ENCODE measurements around the gene KDM5A. TPM values are rescaled to one million over a fixed set of nuclear protein-coding genes. Genes with fewer than 3 reads are reported as not detected.
"Not testable (repeated sequence)": the region's sequence is repeated elsewhere in the genome, so short reads cannot be mapped to it uniquely, and the experiment has no call there.

The KDM5A gene
- total RNA-seq (ENCODE audit: low replicate concordance) = 44.7 and 50.2 TPM in 2 replicates

DNA sequence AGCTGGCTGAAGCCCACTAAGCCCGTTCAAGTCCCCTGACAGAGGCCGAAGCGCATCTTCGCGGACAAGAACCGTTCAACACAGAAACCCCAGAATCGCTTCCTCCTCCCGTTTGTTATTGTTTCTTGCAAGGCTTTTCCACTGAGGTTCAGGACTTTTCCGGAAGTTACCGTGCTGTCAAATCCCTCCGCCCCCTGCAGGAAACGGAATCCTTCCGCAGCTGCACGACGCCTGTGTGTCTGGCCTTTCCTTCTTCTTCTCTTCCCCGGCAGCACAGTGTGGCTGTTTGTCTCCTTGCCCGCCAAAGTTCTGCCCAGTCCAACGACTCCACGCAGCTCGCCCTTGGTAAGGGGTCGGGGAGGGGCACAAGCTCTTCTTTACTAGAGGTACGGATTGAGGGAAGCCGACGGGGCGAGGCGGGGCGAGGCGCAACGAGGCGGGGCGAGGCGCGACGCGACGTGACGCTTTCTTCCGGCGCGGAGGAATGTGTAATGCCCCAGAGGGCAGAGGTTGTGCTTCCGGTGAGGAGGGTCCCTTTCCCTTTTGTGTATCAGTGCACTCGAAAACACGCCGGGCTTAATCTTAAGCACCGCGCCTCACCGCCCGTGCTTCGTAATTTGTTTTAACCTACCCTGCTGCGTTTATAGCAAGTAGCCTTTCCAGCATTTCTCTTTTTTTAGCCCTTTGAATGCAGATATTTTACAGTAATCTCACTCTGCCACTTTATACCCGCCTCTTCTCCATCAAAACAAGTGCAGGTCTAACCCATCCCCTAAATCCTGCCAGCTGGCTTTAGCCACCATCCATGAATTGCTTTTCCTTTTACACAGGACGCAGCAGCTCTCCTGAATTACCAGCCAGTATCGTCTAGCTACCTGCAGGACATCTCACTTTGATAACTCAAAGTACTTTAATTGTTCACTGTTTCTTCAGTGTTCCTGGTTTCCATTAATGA lies at the start of gene KDM5A:
KDM5A (minus strand) TSS at position 179 of the 955 bp plus-strand sequence. CDS start 229 bp downstream, outside the sequence.
- no peaks in the 10 kb centered on the region for H3K9me3 ChIP-seq (ENCODE audit: low read depth)
- peak within 1 kb of the TSS; percentile 96 for H3K9ac ChIP-seq
- peak within 1 kb of the TSS; percentile 95 for H3K4me3 ChIP-seq
- peaks cover 4% of the 10 kb centered on the region for H3K36me3 Mint-ChIP-seq
- peaks cover 2% of the 10 kb centered on the region for H3K9me3 Mint-ChIP-seq
- peaks cover 23% of the 10 kb centered on the region for H3K4me1 ChIP-seq
- peaks cover 2% of the 10 kb centered on the region for H3K36me3 ChIP-seq
- no peaks in the 10 kb centered on the region for H3K27me3 ChIP-seq
- H3F3A ChIP-seq (ENCODE audit: low read depth) = peaks cover 26% of the 10 kb centered on the region
- peak; percentile 97 for DNase-seq (ENCODE audit: low spot score)
- peak within 1 kb of the TSS; percentile 96 for H3K27ac ChIP-seq
- peaks cover 21% of the 10 kb centered on the region for H3K4me1 Mint-ChIP-seq
- H3K4me3 Mint-ChIP-seq = peak within 1 kb of the TSS; percentile 97
- peaks cover 49% of the 10 kb centered on the region for H3K79me2 ChIP-seq (ENCODE audit: low read depth)
- peak within 1 kb of the TSS; percentile 99 for H3K27ac Mint-ChIP-seq
- peak within 1 kb of the TSS; percentile 92 for H2AFZ ChIP-seq (replicated peaks)
- peak within 1 kb of the TSS; percentile 98 for H3K4me2 ChIP-seq
- peaks cover 6% of the 10 kb centered on the region for H3K27me3 Mint-ChIP-seq (ENCODE audit: insufficient read depth, low read depth)
- TF ChIP-seq EZH2 (IDR thresholded peaks at IDR 0.05) = no peak
- TF ChIP-seq, protein P1, sequence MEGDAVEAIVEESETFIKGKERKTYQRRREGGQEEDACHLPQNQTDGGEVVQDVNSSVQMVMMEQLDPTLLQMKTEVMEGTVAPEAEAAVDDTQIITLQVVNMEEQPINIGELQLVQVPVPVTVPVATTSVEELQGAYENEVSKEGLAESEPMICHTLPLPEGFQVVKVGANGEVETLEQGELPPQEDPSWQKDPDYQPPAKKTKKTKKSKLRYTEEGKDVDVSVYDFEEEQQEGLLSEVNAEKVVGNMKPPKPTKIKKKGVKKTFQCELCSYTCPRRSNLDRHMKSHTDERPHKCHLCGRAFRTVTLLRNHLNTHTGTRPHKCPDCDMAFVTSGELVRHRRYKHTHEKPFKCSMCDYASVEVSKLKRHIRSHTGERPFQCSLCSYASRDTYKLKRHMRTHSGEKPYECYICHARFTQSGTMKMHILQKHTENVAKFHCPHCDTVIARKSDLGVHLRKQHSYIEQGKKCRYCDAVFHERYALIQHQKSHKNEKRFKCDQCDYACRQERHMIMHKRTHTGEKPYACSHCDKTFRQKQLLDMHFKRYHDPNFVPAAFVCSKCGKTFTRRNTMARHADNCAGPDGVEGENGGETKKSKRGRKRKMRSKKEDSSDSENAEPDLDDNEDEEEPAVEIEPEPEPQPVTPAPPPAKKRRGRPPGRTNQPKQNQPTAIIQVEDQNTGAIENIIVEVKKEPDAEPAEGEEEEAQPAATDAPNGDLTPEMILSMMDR (IDR thresholded peaks at IDR 0.05) = no peak
- TF ChIP-seq EZH2phosphoT487 (IDR thresholded peaks at IDR 0.05) = no peak
- peaks cover 32% of the 10 kb centered on the region for H4K20me1 ChIP-seq (ENCODE audit: low read depth)

DNA sequence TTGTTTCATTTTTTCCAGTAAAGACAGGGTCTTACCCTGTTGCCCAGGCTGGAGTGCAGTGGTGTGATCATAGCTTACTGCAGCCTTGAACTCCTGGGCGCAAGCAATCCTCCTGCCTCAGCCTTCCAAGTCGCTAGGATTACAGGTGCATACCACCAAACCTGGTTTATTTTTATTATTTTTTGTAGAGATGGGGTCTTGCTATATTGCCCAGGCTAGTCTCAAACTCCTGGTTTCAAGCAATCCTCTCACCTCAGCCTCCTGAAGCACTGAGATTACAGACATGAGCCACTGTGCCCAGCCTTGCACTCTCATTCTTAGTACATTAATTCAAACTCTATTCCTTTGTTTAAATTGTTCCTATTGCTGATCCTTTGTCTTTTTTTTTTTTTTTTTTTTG lies 46.6 kb upstream of the KDM5A start:
- not testable (repeated sequence) for H3K27me3 Mint-ChIP-seq (ENCODE audit: insufficient read depth, low read depth); H3K27ac Mint-ChIP-seq; H3K27ac ChIP-seq; H3K9ac ChIP-seq; H3K4me1 Mint-ChIP-seq; H4K20me1 ChIP-seq (ENCODE audit: low read depth); H3F3A ChIP-seq (ENCODE audit: low read depth); H3K27me3 ChIP-seq; H3K4me3 ChIP-seq; H3K9me3 Mint-ChIP-seq; H2AFZ ChIP-seq (replicated peaks); H3K4me3 Mint-ChIP-seq; H3K4me2 ChIP-seq; H3K79me2 ChIP-seq (ENCODE audit: low read depth); H3K4me1 ChIP-seq; H3K9me3 ChIP-seq (ENCODE audit: low read depth); DNase-seq (ENCODE audit: low spot score)
- peaks cover 31% of the 10 kb centered on the region for H3K36me3 ChIP-seq
- H3K36me3 Mint-ChIP-seq = peaks cover 31% of the 10 kb centered on the region

DNA sequence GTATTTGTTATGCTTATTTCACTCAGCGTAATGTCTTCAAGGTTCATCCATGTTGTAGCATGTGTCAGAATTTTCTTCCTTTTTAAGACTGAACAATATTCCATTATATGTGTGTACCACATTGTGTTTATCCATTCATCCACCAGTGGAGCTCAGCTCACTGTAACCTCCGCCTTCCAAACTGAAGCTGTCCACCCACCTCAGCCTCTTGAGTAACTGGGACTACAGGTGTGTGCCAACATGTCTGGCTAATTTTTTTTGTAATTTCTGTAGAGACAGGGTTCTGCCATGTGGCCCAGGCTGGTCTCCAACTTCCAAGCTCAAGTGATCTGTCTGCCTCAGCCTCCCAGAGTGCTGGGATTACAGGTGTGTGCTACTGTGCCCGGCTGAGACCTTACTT lies 33.4 kb upstream of the KDM5A start:
- peaks cover 25% of the 10 kb centered on the region for H3K36me3 Mint-ChIP-seq
- Histone ChIP-seq H3K27ac (no peak overlapping the region), H3K4me1 (no peaks in the 10 kb centered on the region), H3K79me2 (ENCODE audit: low read depth) (no peaks in the 10 kb centered on the region), H3F3A (ENCODE audit: low read depth) (no peaks in the 10 kb centered on the region), H3K9ac (no peak overlapping the region), H3K36me3 (peaks cover 3% of the 10 kb centered on the region), H3K27me3 (no peaks in the 10 kb centered on the region), H3K9me3 (ENCODE audit: low read depth) (no peaks in the 10 kb centered on the region), H4K20me1 (ENCODE audit: low read depth) (no peaks in the 10 kb centered on the region), H2AFZ (replicated peaks) (no peak overlapping the region), H3K4me3 (no peak overlapping the region), H3K4me2 (no peak overlapping the region)
- peaks cover 2% of the 10 kb centered on the region for H3K27me3 Mint-ChIP-seq (ENCODE audit: insufficient read depth, low read depth)
- H3K9me3 Mint-ChIP-seq = no peaks in the 10 kb centered on the region
- no peaks in the 10 kb centered on the region for H3K4me1 Mint-ChIP-seq
- DNase-seq (ENCODE audit: low spot score) = no peak
- H3K27ac Mint-ChIP-seq = no peak overlapping the region
- no peak for TF ChIP-seq EZH2phosphoT487 (IDR thresholded peaks at IDR 0.05)
- TF ChIP-seq, protein P1 (IDR thresholded peaks at IDR 0.05) = no peak
- TF ChIP-seq EZH2 (IDR thresholded peaks at IDR 0.05) = no peak
- H3K4me3 Mint-ChIP-seq = no peak overlapping the region

DNA sequence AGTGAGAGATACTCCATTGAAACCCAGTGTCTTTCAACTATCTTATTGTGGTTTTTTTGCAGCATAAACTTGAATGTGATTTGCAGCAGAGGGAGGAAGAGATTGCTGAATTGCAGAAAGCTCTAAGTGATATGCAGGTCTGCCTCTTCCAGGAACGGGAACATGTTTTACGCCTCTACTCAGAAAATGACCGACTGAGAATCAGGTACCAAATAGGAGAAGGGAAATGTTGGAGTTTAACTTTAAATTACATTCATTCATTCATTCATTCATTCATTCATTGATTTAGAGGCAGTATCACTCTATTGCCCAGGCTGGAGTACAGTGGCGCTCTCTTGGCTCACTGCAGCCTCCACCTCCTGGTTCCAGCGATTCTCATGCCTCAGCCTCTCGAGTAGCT lies 29.3 kb upstream of the KDM5A start:
- H3K4me3 Mint-ChIP-seq = no peak overlapping the region

More for the DNA sequence above, 29.3 kb upstream of the KDM5A start:
- H3K36me3 Mint-ChIP-seq = peaks cover 27% of the 10 kb centered on the region
- H3K27ac Mint-ChIP-seq = no peak overlapping the region
- TF ChIP-seq, protein P1 (IDR thresholded peaks at IDR 0.05) = no peak
- no peaks in the 10 kb centered on the region for H3K9me3 Mint-ChIP-seq
- H3K9me3 ChIP-seq (ENCODE audit: low read depth) = no peaks in the 10 kb centered on the region
- peaks cover 13% of the 10 kb centered on the region for H3F3A ChIP-seq (ENCODE audit: low read depth)
- no peak overlapping the region for H3K27ac ChIP-seq
- no peaks in the 10 kb centered on the region for H3K79me2 ChIP-seq (ENCODE audit: low read depth)
- H3K36me3 ChIP-seq = peaks cover 16% of the 10 kb centered on the region
- H2AFZ ChIP-seq (replicated peaks) = no peak overlapping the region
- no peaks in the 10 kb centered on the region for H4K20me1 ChIP-seq (ENCODE audit: low read depth)
- H3K4me2 ChIP-seq = no peak overlapping the region
- H3K9ac ChIP-seq = no peak overlapping the region
- no peaks in the 10 kb centered on the region for H3K27me3 ChIP-seq
- H3K27me3 Mint-ChIP-seq (ENCODE audit: insufficient read depth, low read depth) = peaks cover 5% of the 10 kb centered on the region
- no peaks in the 10 kb centered on the region for H3K4me1 Mint-ChIP-seq
- no peak overlapping the region for H3K4me3 ChIP-seq
- DNase-seq (ENCODE audit: low spot score) = no peak
- H3K4me1 ChIP-seq = no peaks in the 10 kb centered on the region
